HepG2 (cell line): Measurements from ENCODE around the gene CHSY3.

Experiments used
- CAMTA2 ChIP-seq: sonication (generic); formaldehyde crosslinking; IDR thresholded peaks from 2 replicates; pipeline ENCODE4 v1.4.0; 2020; ENCODE audit warnings: mild to moderate bottlenecking, missing genetic modification reagents, borderline replicate concordance
- GTF2F1 ChIP-seq: fragments of 150-350 bp; IDR thresholded peaks from 2 replicates; pipeline ENCODE4 v1.6.1; 2014; ENCODE audit warnings: low read length
- HNRNPK ChIP-seq: fragments of 200-400 bp; formaldehyde crosslinking; IDR thresholded peaks from 2 replicates; pipeline ENCODE4 v1.6.1; 2018; ENCODE audit warnings: low read length, low read depth, moderate library complexity, mild to moderate bottlenecking; ENCODE audit not compliant: poor library complexity, severe bottlenecking
- MAFK ChIP-seq, 2 experiments: IDR thresholded peaks in 1 of 2; conservative IDR thresholded peaks in 1 of 2; 2 replicates each; pipeline ENCODE4 v1.6.1; 2011; ENCODE audit warnings: improper control_type of control experiment in 2 of 2, low read length in 2 of 2
- SP1 ChIP-seq, 2 experiments: fragments of 450-650 bp in 1 of 2; sonication (generic) in 1 of 2; formaldehyde crosslinking in 1 of 2; IDR thresholded peaks; 2 replicates each; pipeline versions ENCODE4 v1.4.0 to v1.6.1; 2016 to 2020; ENCODE audit warnings: missing genetic modification reagents in 1 of 2
- SP2 ChIP-seq: sonication (generic); formaldehyde crosslinking; IDR thresholded peaks from 2 replicates; pipeline ENCODE4 v1.5.1; 2020; ENCODE audit warnings: mild to moderate bottlenecking, missing genetic modification reagents
- SRSF9 ChIP-seq: fragments of 200-400 bp; formaldehyde crosslinking; IDR thresholded peaks from 2 replicates; pipeline ENCODE4 v1.6.1; 2018; ENCODE audit warnings: borderline replicate concordance, mild to moderate bottlenecking, low read depth, low read length; ENCODE audit not compliant: insufficient read depth, poor library complexity, severe bottlenecking
- XBP1 ChIP-seq: sonication (generic); formaldehyde crosslinking; IDR thresholded peaks from 2 replicates; pipeline ENCODE4 v1.5.0; 2020; ENCODE audit warnings: missing genetic modification reagents
- ZHX1 ChIP-seq: sonication (generic); formaldehyde crosslinking; IDR thresholded peaks from 2 replicates; pipeline ENCODE4 v1.8.1; 2022; ENCODE audit warnings: low read depth, mild to moderate bottlenecking, missing genetic modification reagents
- ZNF280B ChIP-seq: sonication (generic); formaldehyde crosslinking; IDR thresholded peaks from 2 replicates; pipeline ENCODE4 v1.5.0; 2020; ENCODE audit warnings: missing genetic modification reagents, mild to moderate bottlenecking, borderline replicate concordance
- ZNF615 ChIP-seq: sonication (generic); formaldehyde crosslinking; IDR thresholded peaks from 2 replicates; pipeline ENCODE4 v1.5.0; 2020; ENCODE audit warnings: mild to moderate bottlenecking, missing genetic modification reagents, borderline replicate concordance
- TF ChIP-seq, protein P1 (sequence below): sonication (generic); formaldehyde crosslinking; IDR thresholded peaks from 2 replicates; pipeline ENCODE4 v1.5.0; 2020; ENCODE audit warnings: mild to moderate bottlenecking, missing genetic modification reagents, moderate library complexity
- TF ChIP-seq, protein P2 (sequence below): sonication (generic); formaldehyde crosslinking; IDR thresholded peaks from 2 replicates; pipeline ENCODE4 v1.8.1; 2023; ENCODE audit warnings: mild to moderate bottlenecking, missing genetic modification reagents
- TF ChIP-seq, protein P3 (sequence below): sonication (generic); formaldehyde crosslinking; IDR thresholded peaks from 2 replicates; pipeline ENCODE4 v1.4.0; 2020; ENCODE audit warnings: missing genetic modification reagents

DNA sequence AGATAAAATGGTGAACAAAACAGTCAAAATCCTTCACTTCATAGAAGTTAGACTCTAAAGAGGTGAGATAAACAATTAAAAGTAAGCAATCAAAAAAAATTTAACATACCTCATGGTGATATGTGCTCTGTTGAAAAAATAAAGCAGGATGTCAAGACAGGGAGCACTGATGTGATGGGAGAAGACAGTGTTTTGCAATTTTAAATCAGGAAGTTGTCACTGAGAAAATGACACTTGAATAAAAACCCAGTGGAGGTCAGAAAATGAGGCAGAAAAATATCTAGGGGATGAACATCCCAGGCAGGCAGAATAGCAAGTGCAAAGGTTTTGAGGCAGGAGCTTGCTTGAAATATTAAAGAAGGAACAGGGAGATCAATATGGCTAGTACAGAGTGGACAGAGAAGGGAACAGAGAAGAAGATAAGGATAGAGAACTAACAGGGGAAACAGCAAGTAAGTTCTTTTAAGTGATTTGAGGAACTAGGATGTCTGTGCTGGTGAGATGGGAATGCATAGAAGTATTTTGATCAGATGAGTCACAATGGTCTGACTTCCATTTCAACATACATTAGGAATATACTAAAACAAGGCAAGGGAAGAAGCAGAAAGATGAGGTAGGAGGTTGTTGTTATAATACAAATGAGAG is 130.4 kb downstream of the CHSY3 start:
- TF ChIP-seq, protein P1, sequence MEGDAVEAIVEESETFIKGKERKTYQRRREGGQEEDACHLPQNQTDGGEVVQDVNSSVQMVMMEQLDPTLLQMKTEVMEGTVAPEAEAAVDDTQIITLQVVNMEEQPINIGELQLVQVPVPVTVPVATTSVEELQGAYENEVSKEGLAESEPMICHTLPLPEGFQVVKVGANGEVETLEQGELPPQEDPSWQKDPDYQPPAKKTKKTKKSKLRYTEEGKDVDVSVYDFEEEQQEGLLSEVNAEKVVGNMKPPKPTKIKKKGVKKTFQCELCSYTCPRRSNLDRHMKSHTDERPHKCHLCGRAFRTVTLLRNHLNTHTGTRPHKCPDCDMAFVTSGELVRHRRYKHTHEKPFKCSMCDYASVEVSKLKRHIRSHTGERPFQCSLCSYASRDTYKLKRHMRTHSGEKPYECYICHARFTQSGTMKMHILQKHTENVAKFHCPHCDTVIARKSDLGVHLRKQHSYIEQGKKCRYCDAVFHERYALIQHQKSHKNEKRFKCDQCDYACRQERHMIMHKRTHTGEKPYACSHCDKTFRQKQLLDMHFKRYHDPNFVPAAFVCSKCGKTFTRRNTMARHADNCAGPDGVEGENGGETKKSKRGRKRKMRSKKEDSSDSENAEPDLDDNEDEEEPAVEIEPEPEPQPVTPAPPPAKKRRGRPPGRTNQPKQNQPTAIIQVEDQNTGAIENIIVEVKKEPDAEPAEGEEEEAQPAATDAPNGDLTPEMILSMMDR (CRISPR knock-in tag), result no peak
- no peak for TF ChIP-seq ZNF615 (CRISPR knock-in tag)
- no peak for TF ChIP-seq SP2 (CRISPR knock-in tag)
- no peak for TF ChIP-seq MAFK (conservative IDR thresholded peaks at IDR 0.05 in 1 of 2, IDR thresholded peaks at IDR 0.05 in 1 of 2; ENCODE audit: low read length in 2 of 2)
- no peak for TF ChIP-seq SRSF9
- TF ChIP-seq HNRNPK, result no peak
- TF ChIP-seq GTF2F1, result no peak
- no peak for TF ChIP-seq SP1 (IDR thresholded peaks at IDR 0.05)
- TF ChIP-seq SP1 (CRISPR knock-in tag; IDR thresholded peaks at IDR 0.05), result no peak
- TF ChIP-seq ZHX1 (CRISPR knock-in tag), result no peak
- no peak for TF ChIP-seq CAMTA2 (CRISPR knock-in tag)
- TF ChIP-seq, protein P2, sequence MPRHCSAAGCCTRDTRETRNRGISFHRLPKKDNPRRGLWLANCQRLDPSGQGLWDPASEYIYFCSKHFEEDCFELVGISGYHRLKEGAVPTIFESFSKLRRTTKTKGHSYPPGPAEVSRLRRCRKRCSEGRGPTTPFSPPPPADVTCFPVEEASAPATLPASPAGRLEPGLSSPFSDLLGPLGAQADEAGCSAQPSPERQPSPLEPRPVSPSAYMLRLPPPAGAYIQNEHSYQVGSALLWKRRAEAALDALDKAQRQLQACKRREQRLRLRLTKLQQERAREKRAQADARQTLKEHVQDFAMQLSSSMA (CRISPR knock-in tag), result no peak
- TF ChIP-seq, protein P3, sequence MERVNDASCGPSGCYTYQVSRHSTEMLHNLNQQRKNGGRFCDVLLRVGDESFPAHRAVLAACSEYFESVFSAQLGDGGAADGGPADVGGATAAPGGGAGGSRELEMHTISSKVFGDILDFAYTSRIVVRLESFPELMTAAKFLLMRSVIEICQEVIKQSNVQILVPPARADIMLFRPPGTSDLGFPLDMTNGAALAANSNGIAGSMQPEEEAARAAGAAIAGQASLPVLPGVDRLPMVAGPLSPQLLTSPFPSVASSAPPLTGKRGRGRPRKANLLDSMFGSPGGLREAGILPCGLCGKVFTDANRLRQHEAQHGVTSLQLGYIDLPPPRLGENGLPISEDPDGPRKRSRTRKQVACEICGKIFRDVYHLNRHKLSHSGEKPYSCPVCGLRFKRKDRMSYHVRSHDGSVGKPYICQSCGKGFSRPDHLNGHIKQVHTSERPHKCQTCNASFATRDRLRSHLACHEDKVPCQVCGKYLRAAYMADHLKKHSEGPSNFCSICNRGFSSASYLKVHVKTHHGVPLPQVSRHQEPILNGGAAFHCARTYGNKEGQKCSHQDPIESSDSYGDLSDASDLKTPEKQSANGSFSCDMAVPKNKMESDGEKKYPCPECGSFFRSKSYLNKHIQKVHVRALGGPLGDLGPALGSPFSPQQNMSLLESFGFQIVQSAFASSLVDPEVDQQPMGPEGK (CRISPR knock-in tag), result no peak
- no peak for TF ChIP-seq XBP1 (CRISPR knock-in tag)
- TF ChIP-seq ZNF280B (CRISPR knock-in tag), result no peak
